GM23338 (cell line): Measurements from ENCODE around the gene TMUB2. TPM values are rescaled to one million over a fixed set of nuclear protein-coding genes. Genes with fewer than 3 reads are reported as not detected.

ENCODE experiments used
- ATAC-seq: fragments of 200-7000 bp; cut with Tn5 transposase; 3 replicates; pipeline ENCODE4 v1.9.1; 2020
- DNase-seq: peaks from one replicate; pipeline ENCODE4 v3.0.0-alpha.2; 2015; ENCODE audit warnings: low spot score
- H2AFZ ChIP-seq: fragments of 200-600 bp; sonication (generic); 2 replicates; pipeline ENCODE4 v1.8.0; 2016; ENCODE audit warnings: antibody characterized with exemption, mild to moderate bottlenecking, moderate library complexity
- H3F3A ChIP-seq: fragments of 200-600 bp; sonication (generic); replicated peaks from 2 replicates; pipeline ENCODE4 v1.8.0; 2017; ENCODE audit warnings: antibody characterized with exemption, mixed run types, low read depth
- H3K27ac ChIP-seq: fragments of 200-600 bp; sonication (generic); 2 replicates; pipeline ENCODE4 v1.6.1; 2016; ENCODE audit warnings: low read depth
- H3K27me3 ChIP-seq: fragments of 200-600 bp; sonication (generic); 2 replicates; pipeline ENCODE4 v1.8.0; 2016; ENCODE audit warnings: mild to moderate bottlenecking, mixed run types, moderate library complexity; ENCODE audit not compliant: insufficient read depth
- H3K36me3 ChIP-seq: fragments of 200-600 bp; sonication (generic); 2 replicates; pipeline ENCODE4 v1.8.0; 2016; ENCODE audit warnings: mild to moderate bottlenecking; ENCODE audit not compliant: insufficient read depth
- H3K4me1 ChIP-seq: fragments of 200-600 bp; sonication (generic); 2 replicates; pipeline ENCODE4 v1.8.0; 2016; ENCODE audit warnings: mild to moderate bottlenecking, moderate library complexity; ENCODE audit not compliant: insufficient read depth
- H3K4me2 ChIP-seq: fragments of 200-600 bp; sonication (generic); 2 replicates; pipeline ENCODE4 v1.7.1; 2017; ENCODE audit warnings: mixed run types
- H3K4me3 ChIP-seq: fragments of 200-600 bp; sonication (generic); 2 replicates; pipeline ENCODE4 v1.6.1; 2016; ENCODE audit warnings: mixed run types
- H3K79me2 ChIP-seq: fragments of 200-600 bp; sonication (generic); replicated peaks from 2 replicates; pipeline ENCODE4 v1.8.0; 2017; ENCODE audit warnings: mild to moderate bottlenecking; ENCODE audit not compliant: insufficient read depth
- H3K9me2 ChIP-seq: fragments of 200-600 bp; sonication (generic); 2 replicates; pipeline ENCODE4 v1.8.0; 2017; ENCODE audit not compliant: insufficient read depth
- H4K20me1 ChIP-seq: fragments of 200-600 bp; sonication (generic); replicated peaks from 2 replicates; pipeline ENCODE4 v1.8.0; 2017; ENCODE audit warnings: mild to moderate bottlenecking; ENCODE audit not compliant: insufficient read depth
- H3K27ac Mint-ChIP-seq: 2 replicates; pipeline ENCODE4 v1.8.0; 2020; ENCODE audit warnings: inconsistent platforms, mild to moderate bottlenecking, moderate library complexity, mixed read lengths
- H3K27me3 Mint-ChIP-seq: 3 replicates; pipeline ENCODE4 v1.8.0; 2022; ENCODE audit warnings: low read depth, mild to moderate bottlenecking, moderate library complexity, mixed read lengths, inconsistent platforms; ENCODE audit not compliant: insufficient read depth, poor library complexity
- H3K36me3 Mint-ChIP-seq: 3 replicates; pipeline ENCODE4 v1.8.0; 2021; ENCODE audit warnings: low read depth, mild to moderate bottlenecking, inconsistent platforms, moderate library complexity, mixed read lengths
- H3K4me1 Mint-ChIP-seq: 3 replicates; pipeline ENCODE4 v1.8.0; 2020; ENCODE audit warnings: mild to moderate bottlenecking, inconsistent platforms, mixed read lengths
- H3K4me3 Mint-ChIP-seq: 3 replicates; pipeline ENCODE4 v1.8.0; 2021; ENCODE audit warnings: moderate library complexity, mild to moderate bottlenecking, inconsistent platforms, mixed read lengths
- H3K9me3 Mint-ChIP-seq: 3 replicates; pipeline ENCODE4 v1.8.0; 2020; ENCODE audit warnings: moderate library complexity, mild to moderate bottlenecking, inconsistent platforms, mixed read lengths
- CREB1 ChIP-seq: fragments of 250-450 bp; sonication (Bioruptor Pico); IDR thresholded peaks from 2 replicates; pipeline ENCODE4 v1.5.0; 2020; ENCODE audit warnings: low read depth, mild to moderate bottlenecking, moderate library complexity
- EZH2 ChIP-seq: fragments of 200-600 bp; sonication (generic); IDR thresholded peaks from one replicate; pipeline ENCODE4 v1.8.0; 2017; ENCODE audit warnings: antibody characterized with exemption, mild to moderate bottlenecking, low read depth; ENCODE audit not compliant: unreplicated experiment
- EZH2phosphoT487 ChIP-seq: fragments of 200-600 bp; sonication (generic); IDR thresholded peaks from one replicate; pipeline ENCODE4 v1.8.1; 2018; ENCODE audit warnings: antibody characterized with exemption; ENCODE audit not compliant: unreplicated experiment
- JUNB ChIP-seq: IDR thresholded peaks from one replicate; pipeline ENCODE4 v1.6.1; 2016; ENCODE audit warnings: antibody characterized with exemption; ENCODE audit not compliant: unreplicated experiment
- NANOG ChIP-seq: IDR thresholded peaks from 2 replicates; pipeline ENCODE4 v1.6.1; 2016; ENCODE audit warnings: antibody characterized with exemption, borderline replicate concordance
- POLR2AphosphoS5 ChIP-seq: IDR thresholded peaks from 2 replicates; pipeline ENCODE4 v1.6.1; 2016; ENCODE audit warnings: antibody characterized with exemption, low read depth
- REST ChIP-seq: IDR thresholded peaks from one replicate; pipeline ENCODE4 v1.6.1; 2018; ENCODE audit warnings: antibody characterized with exemption; ENCODE audit not compliant: unreplicated experiment
- STAT1 ChIP-seq: IDR thresholded peaks from one replicate; pipeline ENCODE4 v1.6.1; 2016; ENCODE audit warnings: antibody characterized with exemption; ENCODE audit not compliant: unreplicated experiment
- ZNF114 ChIP-seq: fragments of 250-450 bp; sonication (Bioruptor Pico); IDR thresholded peaks from 2 replicates; pipeline ENCODE4 v1.5.0; 2020; ENCODE audit warnings: mild to moderate bottlenecking, moderate library complexity
- ZNF331 ChIP-seq: fragments of 250-450 bp; sonication (Bioruptor Pico); IDR thresholded peaks from 2 replicates; pipeline ENCODE4 v1.5.0; 2020; ENCODE audit warnings: low read depth, mild to moderate bottlenecking, moderate library complexity
- ZNF462 ChIP-seq: fragments of 250-450 bp; sonication (Bioruptor Pico); IDR thresholded peaks from 2 replicates; pipeline ENCODE4 v1.5.0; 2020; ENCODE audit warnings: mild to moderate bottlenecking, moderate library complexity
- polyA plus RNA-seq: library from polyadenylated mRNA; unstranded; fragments of >200 nt; fragmentation: Nextera tagmentation; extraction: Ambion mirVana; gene quantifications from 2 replicates; pipeline ENCODE4 v1.2.1, GENCODE V29; 2016
- total RNA-seq: library from RNA; depleted of rRNA; stranded (reverse); fragments of >200 nt; shearing (Covaris generic); gene quantifications from 2 replicates; pipeline ENCODE4 v1.2.3, GENCODE V29; 2014
- TF ChIP-seq, protein P1 (sequence below): IDR thresholded peaks from 2 replicates; pipeline ENCODE4 v1.6.1; 2016; ENCODE audit warnings: antibody characterized with exemption

Gene TMUB2
- total and polyA plus RNA-seq, 2 experiments from 2014 or later: 16.5 to 20.8 TPM

DNA sequence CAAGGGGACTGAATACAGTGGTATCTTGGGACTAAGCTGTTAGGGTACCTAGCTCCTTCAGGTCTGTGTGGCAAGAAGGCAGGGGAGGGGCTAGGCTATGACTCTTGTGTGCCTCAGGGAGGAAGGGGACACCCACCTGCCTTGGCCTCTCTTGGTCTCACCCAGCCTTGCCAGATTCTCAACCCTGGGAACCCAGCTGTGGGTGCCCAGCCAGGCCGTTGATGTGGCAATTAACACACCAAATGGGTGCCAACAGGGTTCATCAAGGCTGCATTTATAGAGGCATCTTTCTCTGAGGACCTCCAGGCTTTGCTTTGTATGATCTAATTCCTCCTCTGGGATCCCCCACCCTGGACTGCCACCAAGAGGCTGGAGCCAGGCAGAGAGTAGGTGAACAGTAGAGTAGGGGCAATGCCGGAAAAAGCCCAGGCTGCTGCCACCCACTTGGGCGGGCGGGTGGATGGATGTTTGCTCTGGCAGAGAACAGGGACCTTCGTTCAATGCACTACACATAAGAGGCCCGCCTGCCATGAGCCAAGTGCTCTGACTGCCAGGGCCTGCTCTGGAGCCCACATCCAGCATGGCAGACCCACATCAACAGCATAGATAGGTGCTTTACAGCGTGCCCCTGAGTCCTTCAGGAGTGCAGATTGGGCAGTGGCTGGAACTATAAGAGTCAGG, 19.5 kb upstream of the TMUB2 start:
- no peaks in the 10 kb centered on the region for H3K9me3 Mint-ChIP-seq

More for the DNA sequence above, 19.5 kb upstream of the TMUB2 start:
- Histone ChIP-seq H4K20me1 (no peaks in the 10 kb centered on the region), H3K27ac (no peak overlapping the region), H3F3A (peaks cover 7% of the 10 kb centered on the region; the same call in 1 of the 2 replicates), H3K4me1 (peaks cover 14% of the 10 kb centered on the region), H3K9me2 (no peaks in the 10 kb centered on the region), H3K27me3 (no peaks in the 10 kb centered on the region), H3K4me2 (no peak overlapping the region), H2AFZ (no peak overlapping the region), H3K4me3 (no peak overlapping the region), H3K79me2 (no peaks in the 10 kb centered on the region), H3K36me3 (0 out of 2 replicates have a peak, but pooled peaks cover 2% of the 10 kb centered on the region)
- Mint-ChIP-seq H3K36me3 (peaks cover 6% of the 10 kb centered on the region; the same call in 1 of the 3 replicates), H3K4me1 (peaks cover 14% of the 10 kb centered on the region), H3K27ac (peak overlapping the region; percentile 80), H3K4me3 (no peak overlapping the region; the same call in 2 of the 3 replicates), H3K27me3 (peaks cover 10% of the 10 kb centered on the region)
- no peak for DNase-seq
- ATAC-seq: no peak
- TF ChIP-seq NANOG: no peak
- no peak for TF ChIP-seq EZH2phosphoT487
- TF ChIP-seq POLR2AphosphoS5: no peak
- TF ChIP-seq ZNF114: no peak
- TF ChIP-seq, protein P1, sequence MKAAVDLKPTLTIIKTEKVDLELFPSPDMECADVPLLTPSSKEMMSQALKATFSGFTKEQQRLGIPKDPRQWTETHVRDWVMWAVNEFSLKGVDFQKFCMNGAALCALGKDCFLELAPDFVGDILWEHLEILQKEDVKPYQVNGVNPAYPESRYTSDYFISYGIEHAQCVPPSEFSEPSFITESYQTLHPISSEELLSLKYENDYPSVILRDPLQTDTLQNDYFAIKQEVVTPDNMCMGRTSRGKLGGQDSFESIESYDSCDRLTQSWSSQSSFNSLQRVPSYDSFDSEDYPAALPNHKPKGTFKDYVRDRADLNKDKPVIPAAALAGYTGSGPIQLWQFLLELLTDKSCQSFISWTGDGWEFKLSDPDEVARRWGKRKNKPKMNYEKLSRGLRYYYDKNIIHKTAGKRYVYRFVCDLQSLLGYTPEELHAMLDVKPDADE: no peak
- no peak for TF ChIP-seq CREB1 (CRISPR knock-in tag)
- no peak for TF ChIP-seq ZNF462 (CRISPR knock-in tag)
- TF ChIP-seq EZH2: no peak
- TF ChIP-seq REST: no peak
- TF ChIP-seq ZNF331: no peak
- TF ChIP-seq STAT1: no peak
- no peak for TF ChIP-seq JUNB
